ENCODE results near the gene SLC35D3.
"Not testable (repeated sequence)": the region's sequence is repeated elsewhere in the genome, so short reads cannot be mapped to it uniquely, and the experiment has no call there.

Gene SLC35D3

GRCh38 chr6:136959935-136960334 is 37.8 kb downstream of the SLC35D3 start:
- not testable (repeated sequence) for DNase-seq (ENCODE audit: low read depth, low spot score); H3K4me3 ChIP-seq (ENCODE audit: low read length)

GRCh38 chr6:136960781-136961180 is 38.7 kb downstream of the SLC35D3 start:
- H3K4me3 ChIP-seq (ENCODE audit: low read length): no peak overlapping the region
- no peak for DNase-seq (ENCODE audit: low read depth, low spot score)

- no peak overlapping the region for H3K4me3 ChIP-seq (ENCODE audit: low read length)
- no peak for DNase-seq (ENCODE audit: low read depth, low spot score)
Observed at GRCh38 chr6:136961848-136962247, 39.7 kb downstream of the SLC35D3 start.

- DNase-seq (ENCODE audit: low read depth, low spot score): no peak
Observed at GRCh38 chr6:136962661-136963060, 40.6 kb downstream of the SLC35D3 start.

GRCh38 chr6:136963259-136963658 is 41.2 kb downstream of the SLC35D3 start:
- H3K4me3 ChIP-seq (ENCODE audit: low read length): no peak overlapping the region
- no peak for DNase-seq (ENCODE audit: low read depth, low spot score)

More at GRCh38 chr6:136962661-136963060, 40.6 kb downstream of the SLC35D3 start:
- no peak overlapping the region for H3K4me3 ChIP-seq (ENCODE audit: low read length)

GRCh38 chr6:136964398-136964797 is 42.3 kb downstream of the SLC35D3 start:
- no peak overlapping the region for H3K4me3 ChIP-seq (ENCODE audit: low read length)
- DNase-seq (ENCODE audit: low read depth, low spot score): no peak

- peak; percentile 57 for DNase-seq (ENCODE audit: low read depth, low spot score)
- no peak overlapping the region for H3K4me3 ChIP-seq (ENCODE audit: low read length)
Observed at GRCh38 chr6:136967876-136968752, 46.0 kb downstream of the SLC35D3 start.

- no peak for DNase-seq (ENCODE audit: low read depth, low spot score)
- H3K4me3 ChIP-seq (ENCODE audit: low read length): no peak overlapping the region
Observed at GRCh38 chr6:136968837-136969236, 46.7 kb downstream of the SLC35D3 start.

- DNase-seq (ENCODE audit: low read depth, low spot score): no peak
- H3K4me3 ChIP-seq (ENCODE audit: low read length): no peak overlapping the region
Observed at GRCh38 chr6:136969433-136969832, 47.3 kb downstream of the SLC35D3 start.

- H3K4me3 ChIP-seq (ENCODE audit: low read length): no peak overlapping the region
- no peak for DNase-seq (ENCODE audit: low read depth, low spot score)
Observed at GRCh38 chr6:136969930-136970329, 47.8 kb downstream of the SLC35D3 start.

- no peak overlapping the region for H3K4me3 ChIP-seq (ENCODE audit: low read length)
- DNase-seq (ENCODE audit: low read depth, low spot score): no peak
Observed at GRCh38 chr6:136971609-136972008, 49.5 kb downstream of the SLC35D3 start.

- DNase-seq (ENCODE audit: low read depth, low spot score); H3K4me3 ChIP-seq (ENCODE audit: low read length): not testable (repeated sequence)
Observed at GRCh38 chr6:136973781-136974180, 51.7 kb downstream of the SLC35D3 start.
